ENCODE results near the gene TMEM63B.
A peak's percentile ranks its signal among the peaks of the same experiment; 100 is the strongest.

Gene TMEM63B

GRCh38 chr6:44127186-44128019, at the start of gene TMEM63B, which contains the start of gene MRPL14:
TMEM63B (plus strand) TSS chr6:44127554; CDS start chr6:44134585, 7,031 bp downstream.
MRPL14 (minus strand) TSS chr6:44127452; CDS start chr6:44116611, 10,841 bp downstream.
- peaks cover 49% of the 10 kb centered on the region for H3K4me1 ChIP-seq (ENCODE audit: insufficient read depth, low read length, poor library complexity, severe bottlenecking)

GRCh38 chr6:44078219-44078826, 49.0 kb upstream of the TMEM63B start:
- Histone ChIP-seq H3K9ac (ENCODE audit: low read depth, low read length, poor library complexity, severe bottlenecking) (no peak overlapping the region), H3F3A (ENCODE audit: low read depth) (no peaks in the 10 kb centered on the region), H3K4me2 (ENCODE audit: low read depth, low read length, poor library complexity, severe bottlenecking) (no peak overlapping the region), H3K36me3 (ENCODE audit: insufficient read depth, low read length) (no peaks in the 10 kb centered on the region), H3K4me3 (ENCODE audit: low read length, poor library complexity, severe bottlenecking) (no peak overlapping the region), H4K20me1 (ENCODE audit: insufficient read depth, low read length, poor library complexity, severe bottlenecking) (no peaks in the 10 kb centered on the region), H3K9me2 (replicated peaks; ENCODE audit: low read depth, low read length) (no peaks in the 10 kb centered on the region), H3K79me2 (ENCODE audit: insufficient read depth, low read length) (no peaks in the 10 kb centered on the region; the same call in 1 of the 2 replicates), H2AFZ (ENCODE audit: low read length) (no peak overlapping the region), H3K9me3 (ENCODE audit: insufficient read depth, low read depth, low read length) (no peaks in the 10 kb centered on the region), H3K27me3 (ENCODE audit: insufficient read depth, low read length, poor library complexity, severe bottlenecking) (no peaks in the 10 kb centered on the region), H3K4me1 (ENCODE audit: insufficient read depth, low read length, poor library complexity, severe bottlenecking) (peaks cover 20% of the 10 kb centered on the region)
- TF ChIP-seq EZH2phosphoT487 (IDR thresholded peaks at IDR 0.05; ENCODE audit: borderline replicate concordance) (no peak), CTCF (conservative IDR thresholded peaks at IDR 0.05; ENCODE audit: low read length) (no peak)

More at GRCh38 chr6:44127186-44128019, at the start of gene TMEM63B, which contains the start of gene MRPL14:
- TF ChIP-seq EZH2phosphoT487 (IDR thresholded peaks at IDR 0.05; ENCODE audit: borderline replicate concordance): no peak
- no peak for TF ChIP-seq CTCF (conservative IDR thresholded peaks at IDR 0.05; ENCODE audit: low read length)
- Histone ChIP-seq H3K4me3 (ENCODE audit: low read length, poor library complexity, severe bottlenecking) (peak within 1 kb of the TSS; percentile 85), H2AFZ (ENCODE audit: low read length) (peak within 1 kb of the TSS; percentile 95), H3K4me2 (ENCODE audit: low read depth, low read length, poor library complexity, severe bottlenecking) (peak within 1 kb of the TSS; percentile 92), H3K27me3 (ENCODE audit: insufficient read depth, low read length, poor library complexity, severe bottlenecking) (no peaks in the 10 kb centered on the region), H4K20me1 (ENCODE audit: insufficient read depth, low read length, poor library complexity, severe bottlenecking) (peaks cover 45% of the 10 kb centered on the region), H3K9me2 (replicated peaks; ENCODE audit: low read depth, low read length) (no peaks in the 10 kb centered on the region), H3K9ac (ENCODE audit: low read depth, low read length, poor library complexity, severe bottlenecking) (peak within 1 kb of the TSS; percentile 80), H3F3A (ENCODE audit: low read depth) (no peaks in the 10 kb centered on the region), H3K9me3 (ENCODE audit: insufficient read depth, low read depth, low read length) (no peaks in the 10 kb centered on the region), H3K79me2 (ENCODE audit: insufficient read depth, low read length) (peaks cover 45% of the 10 kb centered on the region), H3K36me3 (ENCODE audit: insufficient read depth, low read length) (no peaks in the 10 kb centered on the region)

GRCh38 chr6:44078827-44079671, 48.3 kb upstream of the TMEM63B start:
- Histone ChIP-seq H3K36me3 (ENCODE audit: insufficient read depth, low read length) (no peaks in the 10 kb centered on the region), H3K9me3 (ENCODE audit: insufficient read depth, low read depth, low read length) (no peaks in the 10 kb centered on the region), H3F3A (ENCODE audit: low read depth) (no peaks in the 10 kb centered on the region), H3K4me1 (ENCODE audit: insufficient read depth, low read length, poor library complexity, severe bottlenecking) (peaks cover 17% of the 10 kb centered on the region), H3K9me2 (replicated peaks; ENCODE audit: low read depth, low read length) (no peaks in the 10 kb centered on the region), H3K79me2 (ENCODE audit: insufficient read depth, low read length) (no peaks in the 10 kb centered on the region; the same call in 1 of the 2 replicates), H3K4me2 (ENCODE audit: low read depth, low read length, poor library complexity, severe bottlenecking) (no peak overlapping the region), H3K9ac (ENCODE audit: low read depth, low read length, poor library complexity, severe bottlenecking) (no peak overlapping the region), H3K4me3 (ENCODE audit: low read length, poor library complexity, severe bottlenecking) (no peak overlapping the region), H3K27me3 (ENCODE audit: insufficient read depth, low read length, poor library complexity, severe bottlenecking) (no peaks in the 10 kb centered on the region), H2AFZ (ENCODE audit: low read length) (peak overlapping the region; percentile 52; the same call in 1 of the 2 replicates), H4K20me1 (ENCODE audit: insufficient read depth, low read length, poor library complexity, severe bottlenecking) (no peaks in the 10 kb centered on the region)
- TF ChIP-seq CTCF (conservative IDR thresholded peaks at IDR 0.05; ENCODE audit: low read length) (peak; percentile 79), EZH2phosphoT487 (IDR thresholded peaks at IDR 0.05; ENCODE audit: borderline replicate concordance) (no peak)

All from Loucy (cell line).